ENCODE measurements around the gene TJAP1. TPM values are rescaled to one million over a fixed set of nuclear protein-coding genes. Genes with fewer than 3 reads are reported as not detected.

Gene TJAP1
- total RNA-seq, result 17.1 and 23.9 TPM in 2 replicates

GRCh38 chr6:43477235-43478007 lies at the start of gene TJAP1:
TJAP1 (plus strand) TSS chr6:43477570; CDS start chr6:43499002, 21,432 bp downstream.

GRCh38 chr6:43455531-43456428 lies 21.6 kb upstream of the TJAP1 start, which contains the start of gene DLK2:
DLK2 (minus strand) TSS chr6:43455548; CDS start chr6:43454825, 723 bp downstream.

GRCh38 chr6:43509984-43510826 lies 32.8 kb downstream of the TJAP1 start, which contains the start of gene LRRC73:
LRRC73 (minus strand) TSS chr6:43510346; CDS start chr6:43509785, 561 bp downstream.

GRCh38 chr6:43516697-43517504 lies 39.5 kb downstream of the TJAP1 start, which contains the start of the genes POLR1C and YIPF3:
POLR1C (plus strand) TSS chr6:43517089; CDS start chr6:43517110, 21 bp downstream.
YIPF3 (minus strand) TSS chr6:43516926; CDS start chr6:43516807, 119 bp downstream.

Other genes with a start within 250 kb of the TJAP1 start
- 96.9 and 164 TPM in 2 replicates for gene DNPH1, start 248.1 kb upstream of the TJAP1 start, total RNA-seq
- not detected in 2 replicates for gene TTBK1, start 234.1 kb upstream of the TJAP1 start, total RNA-seq
- gene SLC22A7, start 179.3 kb upstream of the TJAP1 start, total RNA-seq, result not detected in 2 replicates
- gene CRIP3, start 168.7 kb upstream of the TJAP1 start, total RNA-seq, result not detected in 2 replicates
- gene ZNF318, start 107.9 kb upstream of the TJAP1 start, total RNA-seq, result 7.0 and 8.2 TPM in 2 replicates
- gene ABCC10, start 50.0 kb upstream of the TJAP1 start, total RNA-seq, result 17.1 and 19.1 TPM in 2 replicates
- not detected in 2 replicates for gene DLK2, start 22.0 kb upstream of the TJAP1 start, total RNA-seq
- not detected in 2 replicates for gene LRRC73, start 32.8 kb downstream of the TJAP1 start, total RNA-seq
- gene YIPF3, start 39.4 kb downstream of the TJAP1 start, total RNA-seq, result 102 and 134 TPM in 2 replicates
- gene POLR1C, start 39.5 kb downstream of the TJAP1 start, total RNA-seq, result 31.4 and 41.6 TPM in 2 replicates
- 22.0 and 29.8 TPM in 2 replicates for gene XPO5, start 98.5 kb downstream of the TJAP1 start, total RNA-seq
- 27.8 and 28.3 TPM in 2 replicates for gene POLH, start 98.6 kb downstream of the TJAP1 start, total RNA-seq
- gene GTPBP2, start 151.7 kb downstream of the TJAP1 start, total RNA-seq, result 34.8 and 43.2 TPM in 2 replicates
- gene MAD2L1BP, start 158.3 kb downstream of the TJAP1 start, total RNA-seq, result 55.9 and 58.4 TPM in 2 replicates
- 0.13 TPM in 1 of 2 replicates, not detected in the other for gene RSPH9, start 167.5 kb downstream of the TJAP1 start, total RNA-seq
- 44.9 and 48.6 TPM in 2 replicates for gene MRPS18A, start 210.2 kb downstream of the TJAP1 start, total RNA-seq

All from mammary microvascular endothelial cell (primary cell).